GM12878 (cell line): ENCODE results near the gene NUMB. TPM values are rescaled to one million over a fixed set of nuclear protein-coding genes. Genes with fewer than 3 reads are reported as not detected.

Experiments used
- ATAC-seq: fragments of 200-7000 bp; cut with Tn5 transposase; 3 replicates; pipeline ENCODE4 v1.9.1; 2020; ENCODE audit warnings: mild to moderate bottlenecking, moderate library complexity
- BruUV-seq: library from RNA; stranded (reverse); fragments of 400-500 nt; replicated peaks from 2 replicates; lab custom pipeline; 2021; lab: Mats Ljungman, UMichigan
- CTCF ChIA-PET: fragments of 300-600 bp; sonication (Branson Sonifier 250); formaldehyde crosslinking; extraction: SDS; loops from one replicate; lab custom pipeline; 2021; ENCODE audit warnings: inconsistent platforms; lab: Yijun Ruan, JAX
- POLR2A ChIA-PET: fragments of 350-600 bp; formaldehyde crosslinking; extraction: SDS; loops from one replicate; lab custom pipeline; 2021; ENCODE audit warnings: inconsistent platforms; lab: Charles Lee
- RAD21 ChIA-PET: fragments of 300-600 bp; sonication (Branson Sonifier 250); formaldehyde crosslinking; loops from one replicate; lab custom pipeline; 2023; ENCODE audit warnings: antibody characterized with exemption; ENCODE audit not compliant: unreplicated experiment; lab: Charles Lee
- SMC1A ChIA-PET: fragments of 300-600 bp; sonication (Branson Sonifier 250); formaldehyde crosslinking; loops from one replicate; lab custom pipeline; 2023; ENCODE audit not compliant: unreplicated experiment, uncharacterized antibody; lab: Charles Lee
- DNase-seq: peaks from one replicate; pipeline ENCODE4 v3.0.0-alpha.2; 2011; ENCODE audit warnings: low read depth, low spot score
- FAIRE-seq: peaks from 3 replicates; lab custom pipeline; 2011; peaks lifted over from hg19 to GRCh38; lab: Jason Lieb, UNC
- H2AFZ ChIP-seq: 2 replicates; pipeline ENCODE4 v1.6.0; 2011; ENCODE audit warnings: low read depth, low read length, control low read depth; ENCODE audit not compliant: control insufficient read depth
- H3K27ac ChIP-seq: 2 replicates; pipeline ENCODE4 v1.5.1; 2011; ENCODE audit warnings: control low read depth; ENCODE audit not compliant: control insufficient read depth, insufficient read depth
- H3K27me3 ChIP-seq, 2 experiments: replicated peaks in 1 of 2; 2 replicates each; pipeline versions ENCODE4 v1.6.0 to v1.6.1; 2011; ENCODE audit warnings: low read length in 1 of 2; ENCODE audit not compliant: control insufficient read depth in 2 of 2, insufficient read depth in 2 of 2
- H3K36me3 ChIP-seq, 2 experiments: 2 replicates each; pipeline ENCODE4 v1.5.1; 2011; ENCODE audit warnings: low read length in 1 of 2; ENCODE audit not compliant: control insufficient read depth in 2 of 2, insufficient read depth in 2 of 2
- H3K4me1 ChIP-seq: 2 replicates; pipeline ENCODE4 v1.6.1; 2011; ENCODE audit warnings: mild to moderate bottlenecking, low read length, moderate library complexity, mixed read lengths; ENCODE audit not compliant: control insufficient read depth, insufficient read depth
- H3K4me2 ChIP-seq: 2 replicates; pipeline ENCODE4 v1.6.0; 2011; ENCODE audit warnings: control low read depth; ENCODE audit not compliant: control insufficient read depth, insufficient read depth
- H3K4me3 ChIP-seq: fragments of 200-600 bp; sonication (generic); 2 replicates; pipeline ENCODE4 v1.5.1; 2016
- H3K79me2 ChIP-seq: 2 replicates; pipeline ENCODE4 v1.6.0; 2011; ENCODE audit warnings: low read length; ENCODE audit not compliant: control insufficient read depth, insufficient read depth
- H3K9ac ChIP-seq: 2 replicates; pipeline ENCODE4 v1.8.0; 2011; ENCODE audit warnings: low read length, control low read depth, mixed read lengths; ENCODE audit not compliant: control insufficient read depth, insufficient read depth
- H3K9me3 ChIP-seq: replicated peaks from 3 replicates; pipeline ENCODE4 v1.5.1; 2011; ENCODE audit warnings: mild to moderate bottlenecking, low read length; ENCODE audit not compliant: control insufficient read depth, insufficient read depth
- H4K20me1 ChIP-seq: 2 replicates; pipeline ENCODE4 v1.6.0; 2011; ENCODE audit not compliant: control insufficient read depth, insufficient read depth
- EGR1 ChIP-seq, 2 experiments: IDR thresholded peaks; 1 replicate in 1 of 2; 2 replicates in 1 of 2; pipeline ENCODE4 v1.6.1; 2011 to 2012; ENCODE audit warnings: low read depth in 2 of 2, low read length in 2 of 2, borderline replicate concordance in 1 of 2, mild to moderate bottlenecking in 1 of 2, moderate library complexity in 1 of 2
- HDGF ChIP-seq: fragments of 450-650 bp; IDR thresholded peaks from 2 replicates; pipeline ENCODE4 v1.6.1; 2016; ENCODE audit warnings: antibody characterized with exemption
- IRF5 ChIP-seq: fragments of 450-650 bp; IDR thresholded peaks from 2 replicates; pipeline ENCODE4 v1.6.1; 2017; ENCODE audit warnings: borderline replicate concordance
- NRF1 ChIP-seq: conservative IDR thresholded peaks from 2 replicates; pipeline ENCODE4 v1.6.1; 2011; ENCODE audit warnings: mild to moderate bottlenecking, low read depth, low read length, improper control_type of control experiment
- RAD21 ChIP-seq: IDR thresholded peaks from 2 replicates; pipeline ENCODE4 v1.6.1; 2011; ENCODE audit warnings: mild to moderate bottlenecking, low read depth, low read length, moderate library complexity; ENCODE audit not compliant: insufficient read depth
- SUZ12 ChIP-seq: fragments of 200-600 bp; sonication (generic); IDR thresholded peaks from one replicate; pipeline ENCODE4 v1.6.1; 2018; ENCODE audit warnings: antibody characterized with exemption, mild to moderate bottlenecking; ENCODE audit not compliant: unreplicated experiment
- TCF12 ChIP-seq: IDR thresholded peaks from 2 replicates; pipeline ENCODE4 v1.6.1; 2011; ENCODE audit warnings: low read depth, mild to moderate bottlenecking, low read length
- WGBS: methylation state at CpG from one replicate; pipeline ENCODE4 v1.1.6; 2016; ENCODE audit warnings: low lambda C conversion rate; ENCODE audit not compliant: insufficient replicate concordance, insufficient coverage; ENCODE audit errors: missing lambda C conversion rate; 5-methylcytosine and 5-hydroxymethylcytosine counted together
- in situ Hi-C: fragments of 300-500 bp; cut with MboI; formaldehyde crosslinking; loops from 9 replicates; pipeline ENCODE4 v1.14.3; 2018; ENCODE audit warnings: mixed read lengths
- intact Hi-C: fragments of 100-400 bp; cut with micrococcal nuclease; formaldehyde crosslinking; loops from one replicate; pipeline ENCODE4 v1.14.2; 2022; ENCODE audit not compliant: unreplicated experiment
- polyA plus RNA-seq, 11 experiments: library from polyadenylated mRNA; depleted of rRNA in 4 of 11; unstranded in 6 of 11; stranded (reverse) in 5 of 11; fragments of >200 nt; fragmentation: Nextera tagmentation in 4 of 11; fragmentation: Illumina TruSeq in 1 of 11; extraction: Ambion mirVana in 4 of 11; extraction: Trizol in 1 of 11; gene quantifications; 1 replicate in 1 of 11; 2 replicates in 10 of 11; pipeline versions ENCODE4 v1.2.1 to v1.2.3, GENCODE V29; 2011 to 2016; ENCODE audit warnings: inconsistent platforms in 2 of 11, missing spikeins in 2 of 11, low read depth in 1 of 11
- small RNA-seq: library from RNA; depleted of rRNA; stranded (forward); fragments of <200 nt; gene quantifications from one replicate; pipeline ENCODE3, GENCODE V24; 2014
- total RNA-seq, 4 experiments: library from RNA; depleted of rRNA in 3 of 4; stranded (reverse); fragments of >200 nt in 3 of 4; fragmentation: Illumina TruSeq in 1 of 4; extraction: Trizol in 1 of 4; gene quantifications; 2 replicates each; pipeline versions ENCODE4 v1.2.1 to v1.2.3, GENCODE V29; 2013 to 2021

Gene NUMB
- total and polyA plus RNA-seq, 10 of the 15 experiments (the other 5 are each of a cell fraction or from before 2014, with no cell fraction given): 22.0 to 147 (median 48.9) TPM

GRCh38 chr14:73225496-73225895 lies 232.8 kb downstream of the NUMB start:
- SMC1A ChIA-PET: interaction anchor here (1.0 kb wide), 1 partner anchor 17 kb away, joined by 3 read pairs; no protein-coding TSS in a partner anchor
- intact Hi-C loops: no loop called here
- Histone ChIP-seq H3K4me2 (no peak overlapping the region), H3K36me3 (no peaks in the 10 kb centered on the region; a peak in 2 of 4 replicates), H3K9ac (no peak overlapping the region), H3K27ac (no peak overlapping the region)
- 100% methylated on average over 4 of the region's 4 CpGs for WGBS
- POLR2A ChIA-PET: interaction anchor here (0.6 to 1.3 kb wide), 2 partner anchors 10 to 158 kb away, joined by 4 to 5 read pairs; no protein-coding TSS in a partner anchor
- ATAC-seq: no peak
- no peak for FAIRE-seq
- DNase-seq: no peak
- CTCF ChIA-PET: interaction anchor here (1.1 to 1.4 kb wide), 2 partner anchors 14 to 48 kb away, joined by 3 read pairs; no protein-coding TSS in a partner anchor
- in situ Hi-C loops: no loop called here
- TF ChIP-seq RAD21 (no peak), HDGF (no peak), EGR1 (IDR thresholded peaks at IDR 0.05; ENCODE audit: borderline replicate concordance in 1 of 2, low read depth in 2 of 2, low read length in 2 of 2) (no peak), SUZ12 (no peak), IRF5 (no peak), TCF12 (no peak), NRF1 (no peak)
- TF ChIP-seq, all 136 proteins: peak for 0
- Histone ChIP-seq H3K4me1 (peaks cover 9% of the 10 kb centered on the region; the same call in 1 of the 2 replicates), H3K9me3 (no peaks in the 10 kb centered on the region), H4K20me1 (no peaks in the 10 kb centered on the region), H2AFZ (no peak overlapping the region), H3K27me3 (no peaks in the 10 kb centered on the region), H3K79me2 (no peaks in the 10 kb centered on the region), H3K4me3 (no peak overlapping the region)
- RAD21 ChIA-PET: no interaction called here
- BruUV-seq: no TSS peak

Small RNAs within 50 kb of the gene (small RNA-seq; reads per million reads assigned to genes)
- gene RNU6-419P: not detected

Other genes with a start within 250 kb of the NUMB start
Only the 7 nearest of the 8 such genes appear.
- gene RIOX1, start 32.4 kb upstream of the NUMB start, total RNA-seq (2014; rRNA removed): 31.7 and 33.6 TPM in 2 replicates
- gene RIOX1, start 32.4 kb upstream of the NUMB start, total RNA-seq (2014; rRNA removed; fragmentation: Illumina TruSeq; extraction: Trizol): 17.9 and 19.4 TPM in 2 replicates
- gene RIOX1, start 32.4 kb upstream of the NUMB start, total RNA-seq (2021): 33.7 and 34.3 TPM in 2 replicates
- 11.6 and 15.9 TPM in 2 replicates for gene RIOX1, start 32.4 kb upstream of the NUMB start, polyA plus RNA-seq (2011; rRNA removed)
- 16.4 and 16.7 TPM in 2 replicates for gene RIOX1, start 32.4 kb upstream of the NUMB start, polyA plus RNA-seq (2014; fragmentation: Illumina TruSeq; extraction: Trizol)
- 1 to 10 TPM; 7.8 to 8.9 TPM for gene RIOX1, start 32.4 kb upstream of the NUMB start, polyA plus RNA-seq (2014; fragmentation: Nextera tagmentation; extraction: Ambion mirVana)
- 31.6 and 34.0 TPM in 2 replicates for gene RIOX1, start 32.4 kb upstream of the NUMB start, polyA plus RNA-seq (2014; rRNA removed)
- gene RIOX1, start 32.4 kb upstream of the NUMB start, polyA plus RNA-seq (2016; fragmentation: Nextera tagmentation; extraction: Ambion mirVana): 10 to 100 TPM; 18.6 to 20.7 TPM
- 2.2 and 3.3 TPM in 2 replicates for gene ACOT1, start 78.6 kb upstream of the NUMB start, total RNA-seq (2014; rRNA removed)
- gene ACOT1, start 78.6 kb upstream of the NUMB start, total RNA-seq (2014; rRNA removed; fragmentation: Illumina TruSeq; extraction: Trizol): 2.9 and 3.0 TPM in 2 replicates
- gene ACOT1, start 78.6 kb upstream of the NUMB start, total RNA-seq (2021): 4.5 and 5.4 TPM in 2 replicates
- 1.1 and 2.1 TPM in 2 replicates for gene ACOT1, start 78.6 kb upstream of the NUMB start, polyA plus RNA-seq (2011; rRNA removed)
- gene ACOT1, start 78.6 kb upstream of the NUMB start, polyA plus RNA-seq (2014; fragmentation: Illumina TruSeq; extraction: Trizol): 4.1 and 6.1 TPM in 2 replicates
- gene ACOT1, start 78.6 kb upstream of the NUMB start, polyA plus RNA-seq (2014; fragmentation: Nextera tagmentation; extraction: Ambion mirVana): 1 to 10 TPM; 3.2 to 4.6 TPM
- 2.3 TPM in 2 replicates for gene ACOT1, start 78.6 kb upstream of the NUMB start, polyA plus RNA-seq (2014; rRNA removed)
- 1 to 10 TPM; 3.1 to 3.2 TPM for gene ACOT1, start 78.6 kb upstream of the NUMB start, polyA plus RNA-seq (2016; fragmentation: Nextera tagmentation; extraction: Ambion mirVana)
- not detected in 2 replicates for gene HEATR4, start 100.4 kb upstream of the NUMB start, total RNA-seq (2014; rRNA removed)
- gene HEATR4, start 100.4 kb upstream of the NUMB start, total RNA-seq (2014; rRNA removed; fragmentation: Illumina TruSeq; extraction: Trizol): not detected in 2 replicates
- gene HEATR4, start 100.4 kb upstream of the NUMB start, total RNA-seq (2021): not detected in 2 replicates
- 0.10 and 0.23 TPM in 2 replicates for gene HEATR4, start 100.4 kb upstream of the NUMB start, polyA plus RNA-seq (2011; rRNA removed)
- gene HEATR4, start 100.4 kb upstream of the NUMB start, polyA plus RNA-seq (2014; fragmentation: Illumina TruSeq; extraction: Trizol): not detected in 2 replicates
- gene HEATR4, start 100.4 kb upstream of the NUMB start, polyA plus RNA-seq (2014; fragmentation: Nextera tagmentation; extraction: Ambion mirVana): under 1 TPM; 0.03 to 0.13 TPM
- gene HEATR4, start 100.4 kb upstream of the NUMB start, polyA plus RNA-seq (2014; rRNA removed): not detected in 2 replicates
- gene HEATR4, start 100.4 kb upstream of the NUMB start, polyA plus RNA-seq (2016; fragmentation: Nextera tagmentation; extraction: Ambion mirVana): under 1 TPM in 1 of 2 experiments, not detected in 1; 0.17 TPM
- gene ACOT2, start 110.7 kb upstream of the NUMB start, total RNA-seq (2014; rRNA removed): 41.9 and 43.7 TPM in 2 replicates
- gene ACOT2, start 110.7 kb upstream of the NUMB start, total RNA-seq (2014; rRNA removed; fragmentation: Illumina TruSeq; extraction: Trizol): 12.1 and 12.2 TPM in 2 replicates
- gene ACOT2, start 110.7 kb upstream of the NUMB start, total RNA-seq (2021): 32.3 and 32.4 TPM in 2 replicates
- gene ACOT2, start 110.7 kb upstream of the NUMB start, polyA plus RNA-seq (2011; rRNA removed): 6.1 and 9.7 TPM in 2 replicates
- gene ACOT2, start 110.7 kb upstream of the NUMB start, polyA plus RNA-seq (2014; fragmentation: Illumina TruSeq; extraction: Trizol): 10.6 and 13.4 TPM in 2 replicates
- 10 to 100 TPM in 1 of 2 experiments, 1 to 10 TPM in 1; 9.6 to 12.3 TPM for gene ACOT2, start 110.7 kb upstream of the NUMB start, polyA plus RNA-seq (2014; fragmentation: Nextera tagmentation; extraction: Ambion mirVana)
- 35.9 and 38.7 TPM in 2 replicates for gene ACOT2, start 110.7 kb upstream of the NUMB start, polyA plus RNA-seq (2014; rRNA removed)
- 10 to 100 TPM; 33.7 to 33.9 TPM for gene ACOT2, start 110.7 kb upstream of the NUMB start, polyA plus RNA-seq (2016; fragmentation: Nextera tagmentation; extraction: Ambion mirVana)
- 3.5 and 3.8 TPM in 2 replicates for gene ACOT4, start 133.3 kb upstream of the NUMB start, total RNA-seq (2014; rRNA removed)
- gene ACOT4, start 133.3 kb upstream of the NUMB start, total RNA-seq (2014; rRNA removed; fragmentation: Illumina TruSeq; extraction: Trizol): 2.0 and 2.1 TPM in 2 replicates
- gene ACOT4, start 133.3 kb upstream of the NUMB start, total RNA-seq (2021): 1.9 and 2.2 TPM in 2 replicates
- 1.4 and 1.8 TPM in 2 replicates for gene ACOT4, start 133.3 kb upstream of the NUMB start, polyA plus RNA-seq (2011; rRNA removed)
- gene ACOT4, start 133.3 kb upstream of the NUMB start, polyA plus RNA-seq (2014; fragmentation: Illumina TruSeq; extraction: Trizol): 1.8 and 2.1 TPM in 2 replicates
- under 1 TPM; 0.68 to 0.86 TPM for gene ACOT4, start 133.3 kb upstream of the NUMB start, polyA plus RNA-seq (2014; fragmentation: Nextera tagmentation; extraction: Ambion mirVana)
- 2.9 and 3.3 TPM in 2 replicates for gene ACOT4, start 133.3 kb upstream of the NUMB start, polyA plus RNA-seq (2014; rRNA removed)
- gene ACOT4, start 133.3 kb upstream of the NUMB start, polyA plus RNA-seq (2016; fragmentation: Nextera tagmentation; extraction: Ambion mirVana): 1 to 10 TPM; 2.2 to 2.9 TPM
- not detected in 2 replicates for gene ACOT6, start 154.0 kb upstream of the NUMB start, total RNA-seq (2014; rRNA removed)
- not detected in 2 replicates for gene ACOT6, start 154.0 kb upstream of the NUMB start, total RNA-seq (2014; rRNA removed; fragmentation: Illumina TruSeq; extraction: Trizol)
- not detected in 2 replicates for gene ACOT6, start 154.0 kb upstream of the NUMB start, total RNA-seq (2021)
- gene ACOT6, start 154.0 kb upstream of the NUMB start, polyA plus RNA-seq (2011; rRNA removed): not detected in 2 replicates
- gene ACOT6, start 154.0 kb upstream of the NUMB start, polyA plus RNA-seq (2014; fragmentation: Illumina TruSeq; extraction: Trizol): not detected in 2 replicates
- not detected for gene ACOT6, start 154.0 kb upstream of the NUMB start, polyA plus RNA-seq (2014; fragmentation: Nextera tagmentation; extraction: Ambion mirVana)
- not detected in 2 replicates for gene ACOT6, start 154.0 kb upstream of the NUMB start, polyA plus RNA-seq (2014; rRNA removed)
- not detected for gene ACOT6, start 154.0 kb upstream of the NUMB start, polyA plus RNA-seq (2016; fragmentation: Nextera tagmentation; extraction: Ambion mirVana)
- 2.4 and 2.7 TPM in 2 replicates for gene DNAL1, start 186.4 kb upstream of the NUMB start, total RNA-seq (2014; rRNA removed)
- 4.2 TPM in 2 replicates for gene DNAL1, start 186.4 kb upstream of the NUMB start, total RNA-seq (2014; rRNA removed; fragmentation: Illumina TruSeq; extraction: Trizol)
- gene DNAL1, start 186.4 kb upstream of the NUMB start, total RNA-seq (2021): 6.7 and 7.7 TPM in 2 replicates
- 4.3 and 7.9 TPM in 2 replicates for gene DNAL1, start 186.4 kb upstream of the NUMB start, polyA plus RNA-seq (2011; rRNA removed)
- gene DNAL1, start 186.4 kb upstream of the NUMB start, polyA plus RNA-seq (2014; fragmentation: Illumina TruSeq; extraction: Trizol): 5.5 and 7.0 TPM in 2 replicates
- 10 to 100 TPM; 11.5 to 18.2 TPM for gene DNAL1, start 186.4 kb upstream of the NUMB start, polyA plus RNA-seq (2014; fragmentation: Nextera tagmentation; extraction: Ambion mirVana)
- 1.4 and 2.6 TPM in 2 replicates for gene DNAL1, start 186.4 kb upstream of the NUMB start, polyA plus RNA-seq (2014; rRNA removed)
- gene DNAL1, start 186.4 kb upstream of the NUMB start, polyA plus RNA-seq (2016; fragmentation: Nextera tagmentation; extraction: Ambion mirVana): 10 to 100 TPM; 10.0 to 15.9 TPM